ENCODE measurements around the gene RAB4B. TPM values are rescaled to one million over a fixed set of nuclear protein-coding genes. Genes with fewer than 3 reads are reported as not detected.
"Not testable (repeated sequence)": the region's sequence is repeated elsewhere in the genome, so short reads cannot be mapped to it uniquely, and the experiment has no call there.

Gene RAB4B, protein sequence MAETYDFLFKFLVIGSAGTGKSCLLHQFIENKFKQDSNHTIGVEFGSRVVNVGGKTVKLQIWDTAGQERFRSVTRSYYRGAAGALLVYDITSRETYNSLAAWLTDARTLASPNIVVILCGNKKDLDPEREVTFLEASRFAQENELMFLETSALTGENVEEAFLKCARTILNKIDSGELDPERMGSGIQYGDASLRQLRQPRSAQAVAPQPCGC
- 20.7 and 21.5 TPM in 2 replicates for total RNA-seq
- long read RNA-seq, partial matches to known transcripts, result 0 of 2 reads
- long read RNA-seq, other reads (novel, unspliced or antisense), result 2 of 2 reads

DNA sequence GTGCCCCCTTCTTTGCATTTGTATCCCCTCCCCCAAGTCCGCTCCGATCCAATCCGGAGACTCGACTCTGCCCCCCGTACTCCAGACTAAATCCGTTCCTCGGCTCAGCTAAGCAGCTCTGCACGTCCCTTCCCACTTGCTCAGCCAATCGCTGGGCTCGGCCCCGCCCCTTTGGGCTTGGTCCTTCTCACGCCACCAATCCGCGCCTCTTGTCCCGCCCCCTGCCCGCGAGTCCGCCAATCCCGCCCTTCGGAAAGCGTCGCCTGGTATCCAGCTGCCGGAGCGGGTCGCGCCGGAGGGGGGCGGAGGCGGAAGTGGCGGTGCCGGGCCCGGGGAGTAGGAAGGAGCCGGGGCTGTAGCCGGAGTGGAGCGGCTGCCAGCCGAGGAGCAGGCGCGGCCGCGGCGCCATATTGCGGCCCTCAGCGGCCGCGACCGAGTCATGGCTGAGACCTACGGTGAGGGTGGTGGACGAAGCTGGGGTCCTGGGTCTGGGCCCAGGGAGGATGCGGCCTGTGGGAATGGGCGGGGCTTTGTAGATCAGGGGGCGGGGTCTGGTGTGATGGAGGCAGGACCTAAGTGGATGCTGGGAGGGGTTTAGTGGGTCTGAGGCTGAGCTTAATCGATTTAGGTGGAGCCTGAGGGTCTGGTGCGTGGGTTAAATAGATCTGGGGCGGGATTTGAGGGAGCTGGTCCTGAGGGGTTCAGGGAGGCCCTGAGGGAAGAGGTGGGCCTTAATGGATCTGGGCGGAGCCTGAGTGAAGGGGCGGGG, at the start of gene RAB4B:
Gene RAB4B (plus strand): TSS at position 311 of the 769 bp plus-strand sequence. CDS start 129 bp downstream, at position 440.
- DNase-seq (ENCODE audit: low spot score, unreplicated experiment), result peak; percentile 100
- H3K4me3 Mint-ChIP-seq (ENCODE audit: low read depth), result peak within 1 kb of the TSS; percentile 82
- peak within 1 kb of the TSS; percentile 100 for H3K27ac Mint-ChIP-seq
- no peaks in the 10 kb centered on the region for H3K27me3 Mint-ChIP-seq
- H3K36me3 Mint-ChIP-seq (ENCODE audit: insufficient read depth), result peaks cover 7% of the 10 kb centered on the region
- no peaks in the 10 kb centered on the region for H3K9me3 Mint-ChIP-seq (ENCODE audit: low read depth)
- TF ChIP-seq, protein P1, sequence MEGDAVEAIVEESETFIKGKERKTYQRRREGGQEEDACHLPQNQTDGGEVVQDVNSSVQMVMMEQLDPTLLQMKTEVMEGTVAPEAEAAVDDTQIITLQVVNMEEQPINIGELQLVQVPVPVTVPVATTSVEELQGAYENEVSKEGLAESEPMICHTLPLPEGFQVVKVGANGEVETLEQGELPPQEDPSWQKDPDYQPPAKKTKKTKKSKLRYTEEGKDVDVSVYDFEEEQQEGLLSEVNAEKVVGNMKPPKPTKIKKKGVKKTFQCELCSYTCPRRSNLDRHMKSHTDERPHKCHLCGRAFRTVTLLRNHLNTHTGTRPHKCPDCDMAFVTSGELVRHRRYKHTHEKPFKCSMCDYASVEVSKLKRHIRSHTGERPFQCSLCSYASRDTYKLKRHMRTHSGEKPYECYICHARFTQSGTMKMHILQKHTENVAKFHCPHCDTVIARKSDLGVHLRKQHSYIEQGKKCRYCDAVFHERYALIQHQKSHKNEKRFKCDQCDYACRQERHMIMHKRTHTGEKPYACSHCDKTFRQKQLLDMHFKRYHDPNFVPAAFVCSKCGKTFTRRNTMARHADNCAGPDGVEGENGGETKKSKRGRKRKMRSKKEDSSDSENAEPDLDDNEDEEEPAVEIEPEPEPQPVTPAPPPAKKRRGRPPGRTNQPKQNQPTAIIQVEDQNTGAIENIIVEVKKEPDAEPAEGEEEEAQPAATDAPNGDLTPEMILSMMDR (IDR thresholded peaks at IDR 0.05; ENCODE audit: unreplicated experiment), result no peak
- peaks cover 10% of the 10 kb centered on the region for H3K4me1 Mint-ChIP-seq (ENCODE audit: low read depth)

DNA sequence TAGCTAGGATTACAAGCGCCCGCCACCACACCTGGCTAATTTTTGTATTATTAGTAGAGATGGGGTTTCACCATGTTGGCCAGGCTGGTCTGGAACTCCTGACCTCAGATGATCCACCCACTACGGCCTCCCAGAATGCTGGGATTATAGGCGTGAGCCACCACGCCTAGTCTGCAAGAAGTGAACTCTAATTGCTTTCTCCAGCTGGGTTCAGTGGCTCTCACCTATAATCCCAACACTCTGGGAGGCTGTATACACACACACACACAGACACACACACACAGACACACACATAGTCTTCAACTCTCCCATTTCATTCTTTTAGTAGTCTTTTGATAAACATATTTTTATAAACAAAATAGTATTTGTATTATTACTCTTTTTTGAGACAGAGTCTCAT, 48.0 kb upstream of the RAB4B start:
- peaks cover 34% of the 10 kb centered on the region for H3K36me3 Mint-ChIP-seq (ENCODE audit: insufficient read depth)
- not testable (repeated sequence) for H3K27ac Mint-ChIP-seq; H3K4me3 Mint-ChIP-seq (ENCODE audit: low read depth); DNase-seq (ENCODE audit: low spot score, unreplicated experiment); H3K4me1 Mint-ChIP-seq (ENCODE audit: low read depth); H3K27me3 Mint-ChIP-seq; H3K9me3 Mint-ChIP-seq (ENCODE audit: low read depth)

- DNase-seq (ENCODE audit: low spot score, unreplicated experiment); H3K27me3 Mint-ChIP-seq; H3K9me3 Mint-ChIP-seq (ENCODE audit: low read depth); H3K4me3 Mint-ChIP-seq (ENCODE audit: low read depth); H3K27ac Mint-ChIP-seq; H3K4me1 Mint-ChIP-seq (ENCODE audit: low read depth): not testable (repeated sequence)
- H3K36me3 Mint-ChIP-seq (ENCODE audit: insufficient read depth), result peaks cover 30% of the 10 kb centered on the region
Measured at GRCh38 chr19:40732304-40732703, 45.7 kb upstream of the RAB4B start.

GRCh38 chr19:40733149-40733548, 44.9 kb upstream of the RAB4B start:
- H3K36me3 Mint-ChIP-seq (ENCODE audit: insufficient read depth), result peaks cover 34% of the 10 kb centered on the region
- no peaks in the 10 kb centered on the region for H3K9me3 Mint-ChIP-seq (ENCODE audit: low read depth)
- no peaks in the 10 kb centered on the region for H3K4me1 Mint-ChIP-seq (ENCODE audit: low read depth)
- H3K4me3 Mint-ChIP-seq (ENCODE audit: low read depth), result no peak overlapping the region
- no peak for DNase-seq (ENCODE audit: low spot score, unreplicated experiment)
- no peaks in the 10 kb centered on the region for H3K27me3 Mint-ChIP-seq
- no peak overlapping the region for H3K27ac Mint-ChIP-seq
- TF ChIP-seq, protein P1 (IDR thresholded peaks at IDR 0.05; ENCODE audit: unreplicated experiment), result no peak

GRCh38 chr19:40735013-40735771, 42.9 kb upstream of the RAB4B start:
- Mint-ChIP-seq H3K9me3 (ENCODE audit: low read depth) (no peaks in the 10 kb centered on the region), H3K27ac (peak overlapping the region; percentile 33), H3K27me3 (no peaks in the 10 kb centered on the region), H3K4me1 (ENCODE audit: low read depth) (no peaks in the 10 kb centered on the region), H3K36me3 (ENCODE audit: insufficient read depth) (peaks cover 32% of the 10 kb centered on the region), H3K4me3 (ENCODE audit: low read depth) (no peak overlapping the region)
- DNase-seq (ENCODE audit: low spot score, unreplicated experiment), result no peak
- TF ChIP-seq, protein P1 (IDR thresholded peaks at IDR 0.05; ENCODE audit: unreplicated experiment), result no peak

- no peak overlapping the region for H3K27ac Mint-ChIP-seq
- no peak for DNase-seq (ENCODE audit: low spot score, unreplicated experiment)
- H3K4me1 Mint-ChIP-seq (ENCODE audit: low read depth), result no peaks in the 10 kb centered on the region
- H3K4me3 Mint-ChIP-seq (ENCODE audit: low read depth), result no peak overlapping the region
- peaks cover 23% of the 10 kb centered on the region for H3K36me3 Mint-ChIP-seq (ENCODE audit: insufficient read depth)
- H3K9me3 Mint-ChIP-seq (ENCODE audit: low read depth), result no peaks in the 10 kb centered on the region
- H3K27me3 Mint-ChIP-seq, result no peaks in the 10 kb centered on the region
- TF ChIP-seq, protein P1 (IDR thresholded peaks at IDR 0.05; ENCODE audit: unreplicated experiment), result no peak
Measured at GRCh38 chr19:40736661-40737060, 41.4 kb upstream of the RAB4B start.

Measured in progenitor cell of endocrine pancreas (in vitro differentiated cells).